Measurements from ENCODE around the gene RAB3A.

Gene RAB3A, protein sequence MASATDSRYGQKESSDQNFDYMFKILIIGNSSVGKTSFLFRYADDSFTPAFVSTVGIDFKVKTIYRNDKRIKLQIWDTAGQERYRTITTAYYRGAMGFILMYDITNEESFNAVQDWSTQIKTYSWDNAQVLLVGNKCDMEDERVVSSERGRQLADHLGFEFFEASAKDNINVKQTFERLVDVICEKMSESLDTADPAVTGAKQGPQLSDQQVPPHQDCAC

DNA sequence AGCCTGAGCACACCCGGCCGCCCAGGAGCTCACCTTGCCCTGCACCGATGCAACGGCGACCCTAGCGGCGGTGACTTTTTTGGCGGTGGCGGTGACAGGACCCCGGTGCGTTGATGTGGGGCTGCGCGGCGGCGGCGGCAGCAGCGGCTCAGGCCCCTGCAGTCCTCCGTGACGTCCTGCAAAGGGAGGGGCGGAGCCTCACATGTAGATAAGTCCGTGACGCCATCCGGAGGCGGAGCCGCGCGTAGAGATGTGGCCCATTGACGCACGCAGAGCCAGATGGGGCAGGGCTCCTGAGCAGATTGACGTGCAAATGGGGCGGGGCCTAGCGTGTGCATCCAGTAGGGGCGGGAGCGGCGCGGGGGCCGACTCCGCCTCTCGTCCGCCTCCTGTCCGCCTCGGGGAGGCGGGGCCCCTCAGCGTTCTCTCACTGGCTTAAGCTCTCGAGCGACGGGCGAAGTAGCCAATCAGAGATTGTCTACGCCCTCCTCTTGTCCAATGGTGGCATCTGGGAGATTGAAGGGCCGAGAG, at the start of gene RAB3A:
RAB3A (minus strand) TSS at position 180 of the 531 bp plus-strand sequence. CDS start 1,302 bp downstream, outside the sequence.
- Histone ChIP-seq H4K20me1 (peaks cover 0 to 21% (median 8%) of the 10 kb centered on the region in 11 experiments; a peak in 7 of 22 replicates), H3K9ac (peak within 1 kb of the TSS; percentile 84 to 95 (median 88))
- no peak for TF ChIP-seq Cebpa-rat (IDR thresholded peaks at IDR 0.05)

DNA sequence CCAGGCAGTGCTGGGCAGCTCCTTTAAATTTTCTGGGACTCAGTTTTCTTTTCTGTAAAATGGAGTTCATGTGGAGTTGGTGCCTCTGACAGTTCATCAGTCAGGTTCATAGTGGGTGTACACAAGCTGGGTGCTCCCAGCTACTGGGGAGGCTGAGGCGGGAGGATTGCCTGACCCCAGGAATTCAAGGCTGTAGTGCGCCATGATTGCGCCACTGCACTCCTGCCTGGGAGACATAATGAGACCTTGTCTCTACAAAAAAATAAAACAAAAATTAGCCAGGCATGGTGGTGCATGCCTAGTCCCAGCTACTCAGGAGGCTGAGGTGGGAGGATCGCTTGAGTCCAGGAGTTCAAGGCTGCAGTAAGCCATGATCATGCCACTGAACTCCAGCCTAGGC, 49.3 kb upstream of the RAB3A start:
- TF ChIP-seq Cebpa-rat (IDR thresholded peaks at IDR 0.05) = no peak
- H3K9me3 ChIP-seq (replicated peaks in 1 of 11) = no peaks in the 10 kb centered on the region
- H3K4me2 ChIP-seq = peak overlapping the region in 5 of 11 experiments; percentile 47 to 76 (median 70); a peak in 7 of 22 replicates
- H3K27me3 ChIP-seq = no peaks in the 10 kb centered on the region; a peak in 1 of 22 replicates
- H4K20me1 ChIP-seq = peaks cover 0 to 7% (median 0%) of the 10 kb centered on the region in 11 experiments; a peak in 4 of 22 replicates
- H3K36me3 ChIP-seq = no peaks in the 10 kb centered on the region; a peak in 3 of 22 replicates
- peaks cover 22 to 28% (median 26%) of the 10 kb centered on the region in 10 experiments for H3K4me1 ChIP-seq
- no peak overlapping the region for H3K4me3 ChIP-seq
- no peak overlapping the region for H3K9ac ChIP-seq
- no peak overlapping the region for H3K27ac ChIP-seq

More for the DNA sequence above, at the start of gene RAB3A:
- H3K36me3 ChIP-seq = peaks cover 10 to 26% (median 20%) of the 10 kb centered on the region in 11 experiments; a peak in 19 of 22 replicates
- H3K27ac ChIP-seq = peak within 1 kb of the TSS; percentile 79 to 96 (median 91)
- H3K4me2 ChIP-seq = peak within 1 kb of the TSS; percentile 97 to 100 (median 99)
- H3K9me3 ChIP-seq (replicated peaks in 1 of 11) = no peaks in the 10 kb centered on the region
- peak within 1 kb of the TSS; percentile 74 to 83 (median 77) for H3K4me3 ChIP-seq
- H3K4me1 ChIP-seq = peaks cover 24 to 53% (median 44%) of the 10 kb centered on the region in 10 experiments
- H3K27me3 ChIP-seq = no peaks in the 10 kb centered on the region

DNA sequence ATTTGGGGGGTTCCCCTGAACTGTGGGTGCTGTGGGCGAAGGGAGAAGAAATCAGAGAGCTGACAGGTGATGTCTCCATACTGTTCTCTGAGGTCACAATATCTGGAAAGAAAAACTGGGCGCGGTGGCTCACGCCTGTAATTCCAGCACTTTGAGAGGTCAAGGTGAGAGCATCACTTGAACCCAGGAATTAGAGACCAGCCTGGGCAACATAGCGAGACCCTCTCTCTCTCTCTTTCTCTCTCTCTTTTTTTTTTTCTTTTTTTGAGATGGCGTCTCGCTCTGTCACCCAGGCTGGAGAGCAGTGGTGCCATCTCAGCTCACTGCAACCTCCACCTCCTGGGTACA, 48.5 kb upstream of the RAB3A start:
- H3K9me3 ChIP-seq (replicated peaks in 1 of 11) = no peaks in the 10 kb centered on the region
- H3K27me3 ChIP-seq = no peaks in the 10 kb centered on the region; a peak in 1 of 22 replicates
- H3K4me2 ChIP-seq = no peak overlapping the region
- no peak overlapping the region for H3K4me3 ChIP-seq
- H3K4me1 ChIP-seq = peaks cover 22 to 28% (median 26%) of the 10 kb centered on the region in 10 experiments
- H4K20me1 ChIP-seq = peaks cover 0 to 7% (median 0%) of the 10 kb centered on the region in 11 experiments; a peak in 4 of 22 replicates
- no peak for TF ChIP-seq Cebpa-rat (IDR thresholded peaks at IDR 0.05)
- no peak overlapping the region for H3K9ac ChIP-seq
- no peak overlapping the region for H3K27ac ChIP-seq
- no peaks in the 10 kb centered on the region; a peak in 2 of 22 replicates for H3K36me3 ChIP-seq

DNA sequence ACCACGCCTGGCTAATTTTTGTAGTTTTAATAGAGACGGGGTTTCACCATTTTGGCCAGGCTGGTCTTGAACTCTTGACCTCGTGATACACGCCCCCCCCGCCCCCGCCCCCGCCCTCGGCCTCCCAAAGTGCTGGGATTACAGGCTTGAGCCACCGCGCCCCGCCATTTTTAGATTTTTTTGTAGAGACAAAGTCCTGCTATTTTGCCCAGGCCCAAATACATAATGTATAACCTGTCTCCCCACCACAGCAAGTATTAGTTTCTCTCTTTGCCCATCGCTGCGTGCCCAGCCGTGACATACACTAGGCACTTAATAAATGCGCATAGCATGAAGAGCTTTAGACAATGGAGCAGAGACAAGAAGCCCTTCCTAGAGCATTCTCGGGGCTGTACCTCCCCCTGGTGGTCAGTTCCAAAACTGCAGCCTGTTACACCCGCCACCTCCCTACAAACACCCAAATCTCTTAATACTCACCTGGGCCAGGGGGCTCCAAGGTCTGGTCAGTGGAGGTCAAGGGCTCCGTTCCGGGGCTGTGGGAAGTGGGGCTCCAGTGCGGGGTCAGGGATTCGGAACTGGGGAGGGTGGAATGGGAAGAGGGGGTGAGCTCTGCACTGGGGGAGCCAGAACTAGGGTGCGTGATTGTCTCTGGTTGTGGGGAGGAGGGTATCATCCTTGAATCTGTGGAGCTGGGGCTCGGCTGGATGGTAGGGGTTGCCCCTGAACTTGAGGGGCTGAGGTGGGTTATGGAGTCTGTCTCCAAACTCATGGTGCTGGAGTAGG, 47.9 kb upstream of the RAB3A start:
- H4K20me1 ChIP-seq = peaks cover 0 to 7% (median 0%) of the 10 kb centered on the region in 11 experiments; a peak in 3 of 22 replicates
- H3K27me3 ChIP-seq = no peaks in the 10 kb centered on the region; a peak in 1 of 22 replicates
- H3K4me3 ChIP-seq = no peak overlapping the region
- H3K9ac ChIP-seq = no peak overlapping the region
- no peaks in the 10 kb centered on the region for H3K36me3 ChIP-seq
- H3K9me3 ChIP-seq (replicated peaks in 1 of 11) = no peaks in the 10 kb centered on the region
- no peak overlapping the region for H3K4me2 ChIP-seq
- TF ChIP-seq Cebpa-rat (IDR thresholded peaks at IDR 0.05) = no peak
- peaks cover 22 to 28% (median 26%) of the 10 kb centered on the region in 10 experiments for H3K4me1 ChIP-seq
- no peak overlapping the region for H3K27ac ChIP-seq

DNA sequence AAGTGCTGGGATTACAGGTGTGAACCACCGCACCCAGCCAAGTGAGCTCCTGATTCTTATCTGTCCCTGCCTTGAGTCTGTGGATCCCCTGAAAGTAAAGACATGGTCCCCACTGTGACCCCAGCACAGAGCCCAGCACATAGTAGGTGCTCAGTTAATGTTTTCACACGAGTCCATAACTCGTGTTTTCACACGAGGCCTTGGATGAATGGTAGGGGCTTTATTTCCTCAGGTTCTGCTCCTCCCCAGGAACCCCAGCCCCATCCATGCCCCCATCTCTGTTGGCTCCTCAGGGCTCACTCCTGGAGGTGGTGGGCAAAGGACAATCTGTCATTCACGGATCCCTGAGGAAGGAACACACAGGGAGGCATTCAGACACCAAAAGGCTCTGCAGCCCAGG, 46.0 kb upstream of the RAB3A start:
- Histone ChIP-seq H3K4me2 (no peak overlapping the region), H3K4me3 (no peak overlapping the region), H4K20me1 (peaks cover 0 to 1% (median 0%) of the 10 kb centered on the region in 11 experiments; a peak in 2 of 22 replicates), H3K9me3 (replicated peaks in 1 of 11) (no peaks in the 10 kb centered on the region), H3K36me3 (no peaks in the 10 kb centered on the region), H3K27ac (no peak overlapping the region), H3K27me3 (no peaks in the 10 kb centered on the region; a peak in 1 of 22 replicates), H3K9ac (no peak overlapping the region), H3K4me1 (peaks cover 14 to 20% (median 18%) of the 10 kb centered on the region in 10 experiments)
- no peak for TF ChIP-seq Cebpa-rat (IDR thresholded peaks at IDR 0.05)

DNA sequence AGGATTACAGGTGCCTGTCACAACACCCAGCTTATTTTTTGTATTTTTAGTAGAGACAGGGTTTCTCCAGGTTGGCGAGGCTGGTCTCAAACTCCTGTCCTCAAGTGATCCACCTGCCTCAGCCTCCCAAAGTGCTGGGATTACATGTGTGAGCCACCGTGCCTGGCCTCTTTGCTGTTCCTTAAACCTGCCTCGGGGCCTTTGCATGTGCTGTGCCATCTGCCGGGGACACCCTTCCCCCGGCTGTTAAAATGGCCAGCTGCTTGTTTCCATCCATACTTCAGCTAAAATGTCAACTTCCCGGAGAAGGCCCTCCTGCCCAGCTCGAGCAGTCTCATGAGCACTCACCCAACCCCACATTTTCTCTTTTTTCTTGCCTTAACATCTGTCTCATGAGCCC, 41.5 kb upstream of the RAB3A start:
- no peak for TF ChIP-seq Cebpa-rat (IDR thresholded peaks at IDR 0.05)
- Histone ChIP-seq H3K36me3 (no peaks in the 10 kb centered on the region), H3K4me1 (peaks cover 0 to 14% (median 4%) of the 10 kb centered on the region in 10 experiments; a peak in 10 of 20 replicates), H3K4me2 (no peak overlapping the region), H3K27ac (no peak overlapping the region), H3K9me3 (replicated peaks in 1 of 11) (no peaks in the 10 kb centered on the region), H3K4me3 (no peak overlapping the region), H4K20me1 (no peaks in the 10 kb centered on the region), H3K27me3 (peaks cover 0 to 6% (median 0%) of the 10 kb centered on the region in 11 experiments; a peak in 6 of 22 replicates), H3K9ac (no peak overlapping the region)

DNA sequence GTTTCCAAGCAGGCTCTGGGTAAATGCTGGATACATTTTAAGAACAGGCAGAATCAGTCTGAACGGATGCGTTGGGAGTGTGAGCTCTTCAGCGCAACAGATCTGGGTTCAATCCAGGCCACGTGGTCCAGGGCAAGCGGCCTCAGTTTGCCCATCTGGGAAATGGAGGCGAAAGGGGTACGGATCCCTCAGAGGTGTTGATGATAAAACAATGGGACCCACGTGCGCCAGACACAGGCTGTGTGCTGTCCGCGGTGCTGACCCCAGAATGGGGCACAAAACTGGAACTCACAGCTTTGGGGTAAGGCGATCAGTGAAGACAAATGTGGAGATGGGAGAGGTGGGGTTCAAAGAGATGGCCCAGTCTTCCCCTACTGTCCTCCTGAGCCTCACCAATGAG, 35.5 kb upstream of the RAB3A start:
- Histone ChIP-seq H3K4me1 (peaks cover 0 to 10% (median 4%) of the 10 kb centered on the region in 10 experiments; a peak in 10 of 20 replicates), H3K27me3 (peaks cover 0 to 6% (median 0%) of the 10 kb centered on the region in 11 experiments; a peak in 6 of 22 replicates), H3K27ac (no peak overlapping the region), H4K20me1 (no peaks in the 10 kb centered on the region; a peak in 2 of 22 replicates), H3K36me3 (no peaks in the 10 kb centered on the region), H3K4me3 (no peak overlapping the region), H3K9ac (no peak overlapping the region), H3K4me2 (no peak overlapping the region), H3K9me3 (replicated peaks in 1 of 11) (no peaks in the 10 kb centered on the region)
- no peak for TF ChIP-seq Cebpa-rat (IDR thresholded peaks at IDR 0.05)

DNA sequence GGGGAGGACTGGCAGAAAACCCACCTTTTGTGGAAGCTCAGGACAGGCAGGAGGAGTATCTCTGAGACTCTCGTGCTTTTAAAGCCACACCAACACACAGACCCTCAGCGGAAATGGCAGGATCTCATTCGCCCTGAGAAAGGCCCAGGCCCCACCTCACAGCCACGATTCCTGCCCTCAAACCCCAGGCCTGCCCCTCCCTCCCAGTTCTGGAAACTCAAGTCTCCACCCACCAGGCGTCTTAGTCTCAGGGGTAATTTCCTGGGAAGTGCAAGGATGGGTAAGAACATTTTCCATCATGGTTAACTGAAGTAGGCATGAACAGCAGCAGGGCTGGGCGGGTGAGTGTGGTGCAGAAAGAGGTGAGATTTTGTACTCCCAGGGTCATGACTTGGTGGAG, 30.4 kb upstream of the RAB3A start:
- H3K36me3 ChIP-seq = no peaks in the 10 kb centered on the region
- no peak overlapping the region for H3K9ac ChIP-seq
- no peaks in the 10 kb centered on the region for H3K27me3 ChIP-seq
- H3K4me3 ChIP-seq = no peak overlapping the region
- no peaks in the 10 kb centered on the region for H3K9me3 ChIP-seq (replicated peaks in 1 of 11)
- H3K4me2 ChIP-seq = no peak overlapping the region
- H4K20me1 ChIP-seq = no peaks in the 10 kb centered on the region; a peak in 3 of 22 replicates
- TF ChIP-seq Cebpa-rat (IDR thresholded peaks at IDR 0.05) = no peak
- no peak overlapping the region for H3K27ac ChIP-seq
- H3K4me1 ChIP-seq = peaks cover 23 to 38% (median 30%) of the 10 kb centered on the region in 10 experiments
